ENCODE results near the gene CHPF2. TPM values are rescaled to one million over a fixed set of nuclear protein-coding genes. Genes with fewer than 3 reads are reported as not detected.

Gene CHPF2
- total RNA-seq (10 to 100 TPM; 34.2 to 66.1 (median 64.1) TPM), total RNA-seq (74.8 to 180 (median 125) reads per million in 29 experiments)
- 29.7 TPM for total RNA-seq (2013)

DNA sequence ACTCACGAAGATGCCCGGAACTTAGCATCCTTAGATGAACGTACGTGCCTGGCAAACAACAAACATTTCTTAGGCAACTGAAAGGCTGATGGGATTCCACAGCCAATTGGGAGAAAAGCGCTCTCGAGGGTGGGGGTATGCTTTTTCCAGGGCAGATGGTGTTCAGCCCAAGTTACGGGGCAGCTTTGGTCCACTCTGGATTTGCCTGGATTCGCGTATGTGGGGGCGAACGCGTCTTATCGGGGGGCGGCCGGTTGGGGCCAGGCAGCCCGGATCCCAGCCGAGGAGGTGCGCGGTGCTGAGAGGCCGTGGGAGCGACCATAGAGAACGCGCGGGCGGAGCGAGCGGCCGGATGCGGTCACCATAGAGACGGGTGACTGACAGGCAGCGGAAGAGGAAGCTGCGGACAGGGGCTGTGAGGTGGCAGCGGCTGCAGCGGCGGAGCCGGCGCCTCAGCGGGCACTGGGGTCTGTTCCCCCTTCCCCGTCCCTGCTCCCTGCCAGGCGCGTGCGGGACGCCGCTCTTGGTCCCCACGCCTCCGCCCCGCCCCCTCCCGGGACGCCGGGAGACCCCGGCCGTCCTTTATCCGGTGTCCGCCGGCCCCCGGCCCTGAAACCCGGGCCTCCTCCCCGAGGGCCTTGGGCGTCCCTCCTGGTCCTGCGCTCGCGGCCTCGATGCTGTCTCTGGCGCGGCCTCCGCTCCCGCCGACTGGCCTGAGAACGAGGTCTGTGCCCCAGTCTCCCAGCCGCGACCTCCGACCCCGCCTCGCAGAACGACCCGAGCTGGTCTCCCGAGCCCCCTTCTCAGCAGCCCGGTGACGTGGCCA, at the start of gene CHPF2:
Gene CHPF2, plus strand, starts transcription at position 393 of the 826 bp plus-strand sequence. CDS start 1,529 bp downstream, outside the sequence.
- Histone ChIP-seq H3K9me3 (no peaks in the 10 kb centered on the region), H3K4me3 (ENCODE audit: control insufficient read depth in 1 of 2, extremely low read depth in 1 of 2, low read length in 1 of 2) (peak within 1 kb of the TSS; percentile 65 to 95), H3K27me3 (replicated peaks in 1 of 2; ENCODE audit: control insufficient read depth in 2 of 2, extremely low read depth in 1 of 2, insufficient read depth in 2 of 2, low read length in 1 of 2) (no peaks in the 10 kb centered on the region), H3K4me1 (ENCODE audit: control insufficient read depth in 1 of 2, extremely low read depth in 1 of 2, insufficient read depth in 2 of 2, low read length in 2 of 2) (peaks cover 6 to 41% of the 10 kb centered on the region in 2 experiments), H3K27ac (ENCODE audit: low read length) (peak within 1 kb of the TSS; percentile 68), H3K36me3 (ENCODE audit: control insufficient read depth in 2 of 2, extremely low read depth in 1 of 2, insufficient read depth in 1 of 2, low read length in 1 of 2) (peaks cover 6 to 33% of the 10 kb centered on the region in 2 donors)
- no peaks in the 10 kb centered on the region for H3K9me3 Mint-ChIP-seq
- ATAC-seq (replicated peaks in 1 of 4) (peak; percentile 89 to 93 (median 90)), DNase-seq (peak; percentile 78 to 93 (median 85))
- H3K4me3 Mint-ChIP-seq: peak within 1 kb of the TSS; percentile 96 to 100 (median 99)
- WGBS (ENCODE audit: insufficient coverage): under 1% methylated on average over 77 of the region's 79 CpGs
- H3K27me3 Mint-ChIP-seq: no peaks in the 10 kb centered on the region
- H3K27ac Mint-ChIP-seq: peak within 1 kb of the TSS; percentile 96 to 98
- peaks cover 9% of the 10 kb centered on the region for H3K36me3 Mint-ChIP-seq
- ChIA-PET CTCF (interaction anchor here in 1 of 2 donors (0.9 to 1.6 kb wide), 2 partner anchors 11 kb away, joined by 3 to 8 read pairs; no protein-coding TSS in a partner anchor), POLR2A (no interaction called here)
- peaks cover 46 to 48% (median 47%) of the 10 kb centered on the region in 3 donors for H3K4me1 Mint-ChIP-seq

DNA sequence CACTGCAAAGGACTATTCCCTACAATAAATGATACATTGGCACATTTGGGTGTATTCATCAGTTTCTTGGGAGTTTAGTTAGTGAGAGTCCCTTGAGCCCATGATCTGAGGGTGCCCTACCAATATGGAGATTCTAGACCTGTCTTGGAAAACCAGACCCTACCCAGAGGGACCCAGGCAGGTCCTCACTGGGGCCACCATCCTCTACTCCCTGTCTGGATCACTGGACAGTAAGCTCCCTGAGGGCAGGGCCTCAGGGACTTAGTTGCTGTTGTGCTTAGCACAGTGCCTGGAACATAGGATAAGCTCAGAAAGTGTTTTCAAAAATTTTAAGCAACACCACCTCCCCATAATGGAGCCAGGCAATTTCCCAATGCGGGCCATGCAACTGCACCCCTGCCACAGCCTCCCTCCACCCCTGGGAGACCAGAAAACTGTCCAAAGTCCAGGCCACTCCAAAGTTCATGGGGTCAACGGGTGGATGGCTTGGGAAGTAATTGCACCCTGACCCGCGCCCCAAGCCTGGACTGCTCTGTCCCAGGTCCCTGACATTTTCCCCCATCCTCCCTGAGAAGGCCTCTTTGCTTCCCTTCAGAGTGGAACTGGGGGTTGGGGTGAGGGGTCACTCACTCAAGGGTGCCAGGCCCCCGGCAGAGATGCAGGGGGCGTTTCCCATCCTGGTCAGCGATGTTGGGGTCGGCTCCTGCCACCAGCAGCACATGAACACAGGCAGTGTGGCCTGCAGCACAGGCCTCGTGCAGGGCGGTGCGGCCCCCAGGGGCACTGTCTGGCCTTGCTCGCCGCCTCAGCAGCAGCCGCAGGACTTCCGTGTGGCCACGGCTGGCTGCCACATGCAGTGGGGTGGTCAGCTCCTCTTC, 46.3 kb upstream of the CHPF2 start:
- CTCF ChIA-PET: no interaction called here
- Histone ChIP-seq H3K9me3 (no peaks in the 10 kb centered on the region), H3K4me3 (ENCODE audit: control insufficient read depth in 1 of 2, extremely low read depth in 1 of 2, low read length in 1 of 2) (no peak overlapping the region), H3K27ac (ENCODE audit: low read length) (no peak overlapping the region), H3K27me3 (replicated peaks in 1 of 2; ENCODE audit: control insufficient read depth in 2 of 2, extremely low read depth in 1 of 2, insufficient read depth in 2 of 2, low read length in 1 of 2) (peaks cover 0 to 10% of the 10 kb centered on the region in 2 experiments), H3K4me1 (ENCODE audit: control insufficient read depth in 1 of 2, extremely low read depth in 1 of 2, insufficient read depth in 2 of 2, low read length in 2 of 2) (no peaks in the 10 kb centered on the region), H3K36me3 (ENCODE audit: control insufficient read depth in 2 of 2, extremely low read depth in 1 of 2, insufficient read depth in 1 of 2, low read length in 1 of 2) (no peaks in the 10 kb centered on the region)
- H3K36me3 Mint-ChIP-seq: no peaks in the 10 kb centered on the region
- no peak overlapping the region for H3K4me3 Mint-ChIP-seq
- no peaks in the 10 kb centered on the region for H3K4me1 Mint-ChIP-seq
- no peak overlapping the region for H3K27ac Mint-ChIP-seq
- ATAC-seq (replicated peaks in 1 of 4) (no peak), DNase-seq (no peak)
- no peaks in the 10 kb centered on the region for H3K9me3 Mint-ChIP-seq
- H3K27me3 Mint-ChIP-seq: no peaks in the 10 kb centered on the region
- 89% methylated on average over 13 of the region's 16 CpGs for WGBS (ENCODE audit: insufficient coverage)
- POLR2A ChIA-PET: no interaction called here

DNA sequence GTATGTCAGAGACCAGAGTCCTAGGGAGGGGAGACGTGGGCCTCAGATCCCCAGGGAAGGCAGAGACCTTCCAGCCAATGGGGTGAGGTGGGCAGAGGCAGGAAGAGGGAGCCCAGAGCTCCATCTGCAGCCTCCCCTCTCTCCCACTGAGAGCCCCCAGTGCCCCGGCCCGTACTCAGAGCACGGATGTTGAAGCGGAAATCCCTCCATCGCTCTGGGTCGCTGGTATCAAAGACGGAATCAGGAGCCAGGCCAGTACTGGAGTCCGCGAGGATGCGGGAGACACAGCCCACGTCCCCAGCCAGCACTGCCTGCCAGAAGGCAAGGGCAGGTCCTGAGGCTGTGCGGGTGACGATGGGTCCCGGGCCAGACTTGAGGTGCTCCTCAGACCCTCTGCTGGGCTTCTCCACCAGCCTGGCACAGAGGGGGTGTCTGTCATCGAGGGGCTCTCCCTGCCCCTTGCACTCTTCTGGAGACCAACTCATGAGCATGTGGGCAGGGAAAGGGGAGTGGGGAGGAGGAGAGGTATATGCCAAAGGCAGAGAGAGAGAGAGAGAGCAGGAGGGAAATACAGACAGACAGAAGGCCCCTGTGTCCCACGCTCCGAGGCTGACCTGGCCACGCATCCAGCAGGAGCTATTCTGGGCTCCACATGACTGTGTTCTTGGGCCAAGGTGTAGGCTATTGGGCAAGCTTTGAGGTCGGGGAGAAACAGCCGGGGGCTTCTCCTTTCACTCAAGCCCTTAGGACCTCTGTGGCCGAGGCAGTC, 45.5 kb upstream of the CHPF2 start, which contains the start of gene ASB10:
Gene ASB10, minus strand, starts transcription at position 611 of the 769 bp plus-strand sequence. Its CDS starts 120 bp downstream, at position 491.
- Mint-ChIP-seq H3K27me3 (no peaks in the 10 kb centered on the region), H3K4me1 (no peaks in the 10 kb centered on the region), H3K4me3 (no peak within 1 kb of the TSS), H3K9me3 (no peaks in the 10 kb centered on the region), H3K36me3 (no peaks in the 10 kb centered on the region), H3K27ac (no peak within 1 kb of the TSS)
- ATAC-seq (replicated peaks in 1 of 4) (no peak), DNase-seq (no peak)
- no peak within 1 kb of the TSS for H3K4me3 ChIP-seq (ENCODE audit: control insufficient read depth in 1 of 2, extremely low read depth in 1 of 2, low read length in 1 of 2)
- no peaks in the 10 kb centered on the region for H3K9me3 ChIP-seq
- ChIA-PET POLR2A (no interaction called here), CTCF (no interaction called here)
- H3K4me1 ChIP-seq (ENCODE audit: control insufficient read depth in 1 of 2, extremely low read depth in 1 of 2, insufficient read depth in 2 of 2, low read length in 2 of 2): no peaks in the 10 kb centered on the region
- WGBS (ENCODE audit: insufficient coverage): 88% methylated on average over 20 of the region's 22 CpGs
- peaks cover 0 to 9% of the 10 kb centered on the region in 2 experiments for H3K27me3 ChIP-seq (replicated peaks in 1 of 2; ENCODE audit: control insufficient read depth in 2 of 2, extremely low read depth in 1 of 2, insufficient read depth in 2 of 2, low read length in 1 of 2)
- H3K27ac ChIP-seq (ENCODE audit: low read length): no peak within 1 kb of the TSS
- no peaks in the 10 kb centered on the region for H3K36me3 ChIP-seq (ENCODE audit: control insufficient read depth in 2 of 2, extremely low read depth in 1 of 2, insufficient read depth in 1 of 2, low read length in 1 of 2)

- Mint-ChIP-seq H3K9me3 (no peaks in the 10 kb centered on the region), H3K4me1 (no peaks in the 10 kb centered on the region), H3K27me3 (no peaks in the 10 kb centered on the region), H3K36me3 (no peaks in the 10 kb centered on the region), H3K27ac (no peak overlapping the region), H3K4me3 (no peak overlapping the region)
- H3K4me1 ChIP-seq (ENCODE audit: control insufficient read depth in 1 of 2, extremely low read depth in 1 of 2, insufficient read depth in 2 of 2, low read length in 2 of 2): no peaks in the 10 kb centered on the region
- H3K9me3 ChIP-seq: no peaks in the 10 kb centered on the region
- CTCF ChIA-PET: no interaction called here
- 85% methylated on average over 22 of the region's 22 CpGs for WGBS (ENCODE audit: insufficient coverage)
- no peak overlapping the region for H3K27ac ChIP-seq (ENCODE audit: low read length)
- no peak overlapping the region for H3K4me3 ChIP-seq (ENCODE audit: control insufficient read depth in 1 of 2, extremely low read depth in 1 of 2, low read length in 1 of 2)
- peaks cover 0 to 14% of the 10 kb centered on the region in 2 experiments for H3K27me3 ChIP-seq (replicated peaks in 1 of 2; ENCODE audit: control insufficient read depth in 2 of 2, extremely low read depth in 1 of 2, insufficient read depth in 2 of 2, low read length in 1 of 2)
- no peak for DNase-seq
- ATAC-seq (replicated peaks in 1 of 4): no peak
- H3K36me3 ChIP-seq (ENCODE audit: control insufficient read depth in 2 of 2, extremely low read depth in 1 of 2, insufficient read depth in 1 of 2, low read length in 1 of 2): no peaks in the 10 kb centered on the region
- POLR2A ChIA-PET: no interaction called here
Observed at GRCh38 chr7:151187409-151188251, 44.7 kb upstream of the CHPF2 start.

GRCh38 chr7:151188252-151188542, 44.1 kb upstream of the CHPF2 start:
- WGBS (ENCODE audit: insufficient coverage): no CpG with 5 or more reads among the region's 5 CpGs
- H3K36me3 Mint-ChIP-seq: no peaks in the 10 kb centered on the region
- ChIA-PET POLR2A (no interaction called here), CTCF (no interaction called here)
- Histone ChIP-seq H3K27ac (ENCODE audit: low read length) (no peak overlapping the region), H3K4me1 (ENCODE audit: control insufficient read depth in 1 of 2, extremely low read depth in 1 of 2, insufficient read depth in 2 of 2, low read length in 2 of 2) (no peaks in the 10 kb centered on the region), H3K36me3 (ENCODE audit: control insufficient read depth in 2 of 2, extremely low read depth in 1 of 2, insufficient read depth in 1 of 2, low read length in 1 of 2) (no peaks in the 10 kb centered on the region), H3K9me3 (no peaks in the 10 kb centered on the region), H3K4me3 (ENCODE audit: control insufficient read depth in 1 of 2, extremely low read depth in 1 of 2, low read length in 1 of 2) (no peak overlapping the region), H3K27me3 (replicated peaks in 1 of 2; ENCODE audit: control insufficient read depth in 2 of 2, extremely low read depth in 1 of 2, insufficient read depth in 2 of 2, low read length in 1 of 2) (peaks cover 0 to 19% of the 10 kb centered on the region in 2 experiments)
- no peak for ATAC-seq (replicated peaks in 1 of 4)
- no peak for DNase-seq
- no peaks in the 10 kb centered on the region for H3K9me3 Mint-ChIP-seq
- H3K27ac Mint-ChIP-seq: no peak overlapping the region
- no peaks in the 10 kb centered on the region for H3K4me1 Mint-ChIP-seq
- no peak overlapping the region for H3K4me3 Mint-ChIP-seq
- no peaks in the 10 kb centered on the region for H3K27me3 Mint-ChIP-seq

Data from T-cell (primary cell).